ENCODE results near the gene TMPRSS15.

GRCh38 chr21:18252256-18252655 lies 151.3 kb downstream of the TMPRSS15 start:
- TF ChIP-seq CTCF (IDR thresholded peaks at IDR 0.05) = no peak
- no peak for TF ChIP-seq POLR2A (IDR thresholded peaks at IDR 0.05)
